ENCODE data around the gene PLEKHA6.

The PLEKHA6 gene

DNA sequence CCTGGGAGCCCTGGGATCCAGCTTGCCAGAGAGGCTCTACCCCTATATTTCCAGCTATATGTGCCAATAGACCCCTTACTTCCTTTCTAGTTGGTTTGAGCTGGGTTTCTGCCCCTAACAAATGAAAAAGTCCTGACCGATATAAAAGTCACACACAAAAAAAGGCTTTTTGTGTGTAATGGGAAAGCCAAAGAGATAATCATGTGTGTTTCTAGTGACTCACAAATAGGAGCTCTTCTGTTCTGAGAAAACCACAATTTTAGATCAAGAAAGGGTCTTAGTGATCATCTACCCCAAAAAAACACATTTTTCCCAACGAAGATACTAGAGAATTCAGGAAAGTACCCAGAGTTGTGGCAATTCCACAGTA, 23.0 kb upstream of the PLEKHA6 start:
- no peaks in the 10 kb centered on the region for H3K9me2 ChIP-seq (replicated peaks; ENCODE audit: control insufficient read depth, low read length)
- H3K4me1 ChIP-seq (ENCODE audit: control insufficient read depth, low read length): peaks cover 11% of the 10 kb centered on the region
- H4K20me1 ChIP-seq (ENCODE audit: control insufficient read depth, insufficient read depth, low read depth, low read length): no peaks in the 10 kb centered on the region
- H3K4me2 ChIP-seq (ENCODE audit: low read length): peak overlapping the region; percentile 45
- H3K9me3 ChIP-seq (ENCODE audit: control insufficient read depth, insufficient read depth, low read length): no peaks in the 10 kb centered on the region
- peaks cover 80% of the 10 kb centered on the region for H3K27me3 ChIP-seq (ENCODE audit: control insufficient read depth, low read length)
- no peak overlapping the region for H3K27ac ChIP-seq (ENCODE audit: low read depth, low read length)
- no peaks in the 10 kb centered on the region for H3K79me2 ChIP-seq (ENCODE audit: control insufficient read depth, low read length)
- peak overlapping the region; percentile 47 for H3K4me3 ChIP-seq (ENCODE audit: low read length)
- H3F3A ChIP-seq (ENCODE audit: control insufficient read depth, insufficient read depth): no peaks in the 10 kb centered on the region
- no peaks in the 10 kb centered on the region for H3K36me3 ChIP-seq (ENCODE audit: control insufficient read depth, low read length)
- no peak for TF ChIP-seq EZH2phosphoT487 (IDR thresholded peaks at IDR 0.05; ENCODE audit: borderline replicate concordance, low read length)
- TF ChIP-seq, protein P1, sequence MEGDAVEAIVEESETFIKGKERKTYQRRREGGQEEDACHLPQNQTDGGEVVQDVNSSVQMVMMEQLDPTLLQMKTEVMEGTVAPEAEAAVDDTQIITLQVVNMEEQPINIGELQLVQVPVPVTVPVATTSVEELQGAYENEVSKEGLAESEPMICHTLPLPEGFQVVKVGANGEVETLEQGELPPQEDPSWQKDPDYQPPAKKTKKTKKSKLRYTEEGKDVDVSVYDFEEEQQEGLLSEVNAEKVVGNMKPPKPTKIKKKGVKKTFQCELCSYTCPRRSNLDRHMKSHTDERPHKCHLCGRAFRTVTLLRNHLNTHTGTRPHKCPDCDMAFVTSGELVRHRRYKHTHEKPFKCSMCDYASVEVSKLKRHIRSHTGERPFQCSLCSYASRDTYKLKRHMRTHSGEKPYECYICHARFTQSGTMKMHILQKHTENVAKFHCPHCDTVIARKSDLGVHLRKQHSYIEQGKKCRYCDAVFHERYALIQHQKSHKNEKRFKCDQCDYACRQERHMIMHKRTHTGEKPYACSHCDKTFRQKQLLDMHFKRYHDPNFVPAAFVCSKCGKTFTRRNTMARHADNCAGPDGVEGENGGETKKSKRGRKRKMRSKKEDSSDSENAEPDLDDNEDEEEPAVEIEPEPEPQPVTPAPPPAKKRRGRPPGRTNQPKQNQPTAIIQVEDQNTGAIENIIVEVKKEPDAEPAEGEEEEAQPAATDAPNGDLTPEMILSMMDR (IDR thresholded peaks at IDR 0.05; ENCODE audit: low read depth, low read length, poor library complexity, severe bottlenecking): no peak

DNA sequence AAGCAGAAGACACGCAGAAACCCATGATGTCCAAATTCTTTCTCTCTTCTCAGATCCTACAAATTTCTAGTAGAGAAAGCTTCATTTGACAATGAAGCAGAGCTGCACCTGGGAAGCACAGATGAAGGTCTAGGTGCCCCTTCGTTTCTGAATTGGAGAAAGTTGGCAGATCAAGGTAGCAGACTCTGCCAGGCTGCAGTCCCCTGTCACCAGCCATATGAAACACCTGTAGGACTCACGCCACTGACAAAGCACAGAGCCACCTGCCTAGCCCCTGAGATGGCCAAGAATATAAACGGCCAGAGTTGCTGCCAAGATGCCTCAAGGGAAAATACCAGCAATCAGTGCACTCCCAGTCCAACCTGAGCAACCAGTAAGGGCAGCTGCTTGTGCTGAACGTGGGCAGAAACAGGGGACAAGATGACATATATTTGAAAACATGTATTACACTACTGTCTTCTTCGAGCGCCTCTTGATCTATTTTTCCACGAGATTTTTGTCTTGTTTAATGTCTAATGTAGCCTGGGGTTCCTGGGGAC, 20.6 kb upstream of the PLEKHA6 start:
- Histone ChIP-seq H3F3A (ENCODE audit: control insufficient read depth, insufficient read depth) (no peaks in the 10 kb centered on the region), H3K36me3 (ENCODE audit: control insufficient read depth, low read length) (no peaks in the 10 kb centered on the region), H4K20me1 (ENCODE audit: control insufficient read depth, insufficient read depth, low read depth, low read length) (no peaks in the 10 kb centered on the region), H3K27ac (ENCODE audit: low read depth, low read length) (no peak overlapping the region), H3K4me1 (ENCODE audit: control insufficient read depth, low read length) (peaks cover 11% of the 10 kb centered on the region), H3K9me2 (replicated peaks; ENCODE audit: control insufficient read depth, low read length) (no peaks in the 10 kb centered on the region), H3K4me2 (ENCODE audit: low read length) (no peak overlapping the region), H3K79me2 (ENCODE audit: control insufficient read depth, low read length) (no peaks in the 10 kb centered on the region), H3K4me3 (ENCODE audit: low read length) (no peak overlapping the region), H3K27me3 (ENCODE audit: control insufficient read depth, low read length) (peaks cover 86% of the 10 kb centered on the region), H3K9me3 (ENCODE audit: control insufficient read depth, insufficient read depth, low read length) (no peaks in the 10 kb centered on the region)
- TF ChIP-seq, protein P1 (IDR thresholded peaks at IDR 0.05; ENCODE audit: low read depth, low read length, poor library complexity, severe bottlenecking): no peak
- no peak for TF ChIP-seq EZH2phosphoT487 (IDR thresholded peaks at IDR 0.05; ENCODE audit: borderline replicate concordance, low read length)

DNA sequence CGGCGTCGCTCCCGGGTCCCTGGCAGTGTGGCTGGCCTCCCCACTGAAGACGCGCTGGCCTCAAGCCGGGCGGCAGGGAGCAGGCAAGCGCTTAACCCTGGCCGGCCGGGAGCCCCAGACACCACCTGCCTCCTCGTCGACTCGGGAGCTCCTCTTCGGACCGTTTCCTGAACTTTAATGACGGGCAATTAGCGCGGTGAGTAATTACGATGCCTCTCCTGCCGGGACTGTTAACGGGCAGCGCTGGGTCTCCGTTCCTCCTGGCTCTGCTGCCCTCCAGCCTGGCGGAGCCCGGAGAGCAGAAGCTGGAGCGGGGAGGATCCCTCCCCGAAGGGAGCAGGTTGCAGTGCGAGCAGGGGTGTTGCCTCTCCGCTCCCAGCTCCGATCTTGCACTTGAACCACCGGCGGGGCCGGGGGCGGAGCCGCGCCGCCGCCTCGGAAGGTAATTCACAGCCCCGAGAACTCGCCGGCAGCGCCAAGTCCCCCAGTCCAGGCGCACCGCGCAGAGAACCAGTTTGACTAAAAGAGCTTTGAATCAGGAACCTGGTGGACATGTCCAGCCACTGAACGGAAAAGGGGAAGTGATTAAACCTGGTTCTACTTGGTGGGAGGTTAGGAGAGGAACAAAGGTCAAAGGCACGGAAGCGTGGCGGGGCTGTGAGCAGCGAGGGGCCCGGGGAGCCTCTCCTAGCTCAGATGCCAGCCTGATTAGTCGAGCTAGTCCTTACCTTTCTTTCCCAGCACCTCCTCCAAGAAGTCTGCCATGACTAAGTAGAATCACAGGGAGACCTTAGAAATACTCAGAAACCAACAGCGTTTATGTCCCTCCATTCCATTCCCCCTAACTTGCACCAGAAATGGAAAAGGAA, 18.3 kb upstream of the PLEKHA6 start:
- H3K9me3 ChIP-seq (ENCODE audit: control insufficient read depth, insufficient read depth, low read length): no peaks in the 10 kb centered on the region
- no peaks in the 10 kb centered on the region for H3F3A ChIP-seq (ENCODE audit: control insufficient read depth, insufficient read depth)
- no peaks in the 10 kb centered on the region for H3K79me2 ChIP-seq (ENCODE audit: control insufficient read depth, low read length)
- H3K36me3 ChIP-seq (ENCODE audit: control insufficient read depth, low read length): no peaks in the 10 kb centered on the region
- no peak overlapping the region for H3K27ac ChIP-seq (ENCODE audit: low read depth, low read length)
- no peaks in the 10 kb centered on the region for H3K9me2 ChIP-seq (replicated peaks; ENCODE audit: control insufficient read depth, low read length)
- H4K20me1 ChIP-seq (ENCODE audit: control insufficient read depth, insufficient read depth, low read depth, low read length): no peaks in the 10 kb centered on the region
- H3K27me3 ChIP-seq (ENCODE audit: control insufficient read depth, low read length): peaks cover 89% of the 10 kb centered on the region
- H3K4me1 ChIP-seq (ENCODE audit: control insufficient read depth, low read length): peaks cover 11% of the 10 kb centered on the region
- H3K4me2 ChIP-seq (ENCODE audit: low read length): peak overlapping the region; percentile 37
- peak; percentile 45; the same call in 1 of the 2 replicates for TF ChIP-seq EZH2phosphoT487 (IDR thresholded peaks at IDR 0.05; ENCODE audit: borderline replicate concordance, low read length)
- TF ChIP-seq, protein P1 (IDR thresholded peaks at IDR 0.05; ENCODE audit: low read depth, low read length, poor library complexity, severe bottlenecking): no peak
- H3K4me3 ChIP-seq (ENCODE audit: low read length): no peak overlapping the region

All from DOHH2 (cell line).